Fibroblast of pulmonary artery (primary cell): ENCODE measurements around the gene TMCC1.

Experiments
- DNase-seq: peaks from one replicate; pipeline ENCODE4 v3.0.0-alpha.2; 2010; ENCODE audit warnings: low read depth
- H3K4me3 ChIP-seq: replicated peaks from 2 replicates; pipeline ENCODE4 v1.5.1; 2011; ENCODE audit warnings: low read depth, mild to moderate bottlenecking, control low read depth, low read length, moderate library complexity
- TF ChIP-seq, protein P1 (sequence below): IDR thresholded peaks from 2 replicates; pipeline ENCODE4 v1.5.1; 2011; ENCODE audit warnings: mild to moderate bottlenecking, control low read depth, low read length, inconsistent platforms; ENCODE audit errors: missing control alignments

Gene TMCC1

DNA sequence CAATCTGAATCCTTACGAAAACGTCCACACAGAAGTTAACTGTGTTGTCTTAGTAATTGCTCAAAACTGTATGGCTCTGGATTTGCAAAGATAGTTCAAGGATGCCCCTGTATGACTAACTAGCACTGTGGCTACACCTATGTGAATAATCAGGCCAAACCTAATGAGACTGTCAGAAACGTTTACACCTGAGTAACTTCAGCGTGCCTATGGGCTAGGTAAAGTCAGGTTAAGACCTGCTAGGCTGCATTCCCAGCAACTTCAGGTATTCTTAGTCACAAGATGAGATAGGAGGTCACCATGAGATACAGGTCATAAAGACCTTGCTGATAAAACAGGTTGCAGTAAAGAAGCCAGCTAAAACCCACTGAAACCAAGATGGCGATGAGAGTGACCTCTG lies 199.3 kb downstream of the TMCC1 start:
- TF ChIP-seq, protein P1, sequence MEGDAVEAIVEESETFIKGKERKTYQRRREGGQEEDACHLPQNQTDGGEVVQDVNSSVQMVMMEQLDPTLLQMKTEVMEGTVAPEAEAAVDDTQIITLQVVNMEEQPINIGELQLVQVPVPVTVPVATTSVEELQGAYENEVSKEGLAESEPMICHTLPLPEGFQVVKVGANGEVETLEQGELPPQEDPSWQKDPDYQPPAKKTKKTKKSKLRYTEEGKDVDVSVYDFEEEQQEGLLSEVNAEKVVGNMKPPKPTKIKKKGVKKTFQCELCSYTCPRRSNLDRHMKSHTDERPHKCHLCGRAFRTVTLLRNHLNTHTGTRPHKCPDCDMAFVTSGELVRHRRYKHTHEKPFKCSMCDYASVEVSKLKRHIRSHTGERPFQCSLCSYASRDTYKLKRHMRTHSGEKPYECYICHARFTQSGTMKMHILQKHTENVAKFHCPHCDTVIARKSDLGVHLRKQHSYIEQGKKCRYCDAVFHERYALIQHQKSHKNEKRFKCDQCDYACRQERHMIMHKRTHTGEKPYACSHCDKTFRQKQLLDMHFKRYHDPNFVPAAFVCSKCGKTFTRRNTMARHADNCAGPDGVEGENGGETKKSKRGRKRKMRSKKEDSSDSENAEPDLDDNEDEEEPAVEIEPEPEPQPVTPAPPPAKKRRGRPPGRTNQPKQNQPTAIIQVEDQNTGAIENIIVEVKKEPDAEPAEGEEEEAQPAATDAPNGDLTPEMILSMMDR, result no peak
- no peak overlapping the region for H3K4me3 ChIP-seq
- DNase-seq, result no peak

GRCh38 chr3:129692743-129693142 lies 200.8 kb downstream of the TMCC1 start:
- DNase-seq, result no peak
- TF ChIP-seq, protein P1, result no peak
- no peak overlapping the region for H3K4me3 ChIP-seq

DNA sequence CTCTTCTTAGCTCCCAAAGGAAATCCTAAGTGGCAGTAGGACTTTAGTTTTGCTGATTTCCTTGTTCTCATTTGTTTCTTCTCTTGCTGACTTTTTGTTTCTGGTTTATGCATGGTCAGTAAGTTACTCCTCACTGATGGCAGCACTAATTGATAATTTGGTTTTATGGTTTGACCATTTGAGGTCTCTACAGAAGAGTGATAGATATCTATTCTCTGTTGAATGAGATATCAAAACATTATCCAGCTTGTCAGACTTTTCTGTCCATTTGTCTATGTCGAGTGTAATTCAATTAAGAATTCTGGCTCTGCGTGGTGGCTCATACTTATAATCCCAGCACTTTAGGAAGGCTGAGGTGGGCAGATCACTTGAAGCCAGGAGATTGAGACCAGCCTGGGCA lies 202.5 kb downstream of the TMCC1 start:
- DNase-seq, result no peak
- H3K4me3 ChIP-seq, result no peak overlapping the region
- TF ChIP-seq, protein P1, result no peak

GRCh38 chr3:129690406-129690805 lies 203.1 kb downstream of the TMCC1 start:
- H3K4me3 ChIP-seq, result no peak overlapping the region
- TF ChIP-seq, protein P1, result no peak
- DNase-seq, result peak; percentile 77

DNA sequence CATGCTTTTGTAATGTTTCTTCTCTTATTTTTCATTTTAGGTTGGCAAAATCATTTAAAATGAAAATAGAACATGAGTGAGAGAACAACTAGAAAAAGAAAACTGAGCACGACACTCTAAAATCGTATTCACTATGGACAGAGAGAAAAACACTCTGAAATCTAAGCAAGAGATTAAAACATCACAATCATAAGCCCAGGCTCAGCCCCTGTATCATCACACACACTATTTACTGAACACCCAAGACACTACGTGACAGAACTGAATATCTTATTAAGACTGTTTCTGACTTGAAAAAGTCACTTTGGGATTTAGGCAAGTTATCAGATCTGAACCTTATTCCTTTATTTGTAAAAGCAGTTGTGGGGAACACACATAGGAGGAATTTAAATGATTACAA lies 204.5 kb downstream of the TMCC1 start:
- TF ChIP-seq, protein P1, result no peak

DNA sequence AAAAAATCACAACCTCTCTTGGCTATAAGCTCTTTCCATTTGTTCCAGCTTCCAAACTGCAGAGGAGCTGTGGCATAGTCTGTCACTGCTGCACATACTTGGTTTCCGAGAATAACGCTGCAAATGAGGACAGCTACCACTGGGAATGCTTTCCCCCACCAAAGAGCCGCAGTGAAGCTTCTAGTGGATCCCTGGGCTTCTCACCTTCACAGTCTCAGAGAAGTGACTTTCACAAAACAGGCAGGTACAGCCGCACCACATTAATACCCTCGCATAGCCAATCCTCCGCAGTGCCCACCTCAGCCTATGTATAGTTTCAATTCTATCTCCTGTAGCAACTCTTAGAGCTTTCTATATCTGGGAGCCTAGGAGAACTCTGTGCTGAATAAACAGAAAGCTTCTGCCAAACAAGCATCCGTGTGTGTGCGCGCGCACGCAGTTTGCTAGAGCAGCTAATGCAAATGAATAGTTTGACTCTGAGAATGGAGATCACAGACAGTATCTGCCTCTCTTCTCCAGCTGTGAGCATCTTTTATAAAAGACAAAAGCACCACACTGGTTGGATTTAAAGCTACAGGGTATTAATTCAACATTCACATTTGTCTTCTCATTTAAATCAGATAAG lies 205.1 kb downstream of the TMCC1 start:
- peak; percentile 71 for DNase-seq
- TF ChIP-seq, protein P1, result no peak
- H3K4me3 ChIP-seq, result peak overlapping the region; percentile 49

More for the DNA sequence above, 204.5 kb downstream of the TMCC1 start:
- H3K4me3 ChIP-seq, result no peak overlapping the region
- DNase-seq, result no peak

- no peak for DNase-seq
- TF ChIP-seq, protein P1, result no peak
- no peak overlapping the region for H3K4me3 ChIP-seq
These were observed 205.9 kb downstream of the TMCC1 start for GRCh38 chr3:129687586-129688125.
